Esophagus muscularis mucosa (tissue), 4 donors: ENCODE data around the gene TLX1. TPM values are rescaled to one million over a fixed set of nuclear protein-coding genes. Genes with fewer than 3 reads are reported as not detected.

ENCODE experiments used
- DNase-seq: peaks from one replicate; pipeline ENCODE4 v3.0.0-alpha.2; 2017; ENCODE audit errors: extremely low spot score
- H3K27ac ChIP-seq, 4 donors: fragments of 200-600 bp; sonication (generic); replicated peaks in 1 of 4; 1 replicate in 3 of 4; 2 replicates in 1 of 4; pipeline ENCODE4 v1.5.1; 2016 to 2019; ENCODE audit warnings: mild to moderate bottlenecking in 1 of 4
- H3K27me3 ChIP-seq, 4 donors: fragments of 200-600 bp; sonication (generic); one replicate each; pipeline versions ENCODE4 v1.5.1 to v1.6.0; 2016 to 2019
- H3K36me3 ChIP-seq, 4 donors: fragments of 200-600 bp; sonication (generic); one replicate each; pipeline ENCODE4 v1.5.1; 2016 to 2019
- H3K4me1 ChIP-seq, 4 donors: fragments of 200-600 bp; sonication (generic); one replicate each; pipeline ENCODE4 v1.5.1; 2016 to 2019
- H3K4me3 ChIP-seq, 4 donors: fragments of 200-600 bp; sonication (generic); 1 replicate in 2 of 4; 2 replicates in 2 of 4; pipeline ENCODE4 v1.5.1; 2016 to 2019; ENCODE audit warnings: mild to moderate bottlenecking in 4 of 4, moderate library complexity in 1 of 4
- H3K9me3 ChIP-seq, 4 donors: fragments of 200-600 bp; sonication (generic); 1 replicate in 3 of 4; 2 replicates in 1 of 4; pipeline ENCODE4 v1.5.1; 2016 to 2019
- EP300 ChIP-seq: sonication (generic); formaldehyde crosslinking; IDR thresholded peaks from one replicate; pipeline ENCODE4 v1.6.1; 2017; ENCODE audit warnings: antibody characterized with exemption
- POLR2A ChIP-seq: fragments of 450-650 bp; IDR thresholded peaks from one replicate; pipeline ENCODE4 v1.6.1; 2017; ENCODE audit warnings: antibody characterized with exemption, moderate library complexity, mild to moderate bottlenecking, low read depth
- POLR2AphosphoS5 ChIP-seq, 2 donors: sonication (generic); formaldehyde crosslinking; IDR thresholded peaks; one replicate each; pipeline ENCODE4 v1.6.1; 2017; ENCODE audit warnings: antibody characterized with exemption in 2 of 2
- WGBS: methylation state at CpG from one replicate; pipeline ENCODE4 v1.1.5; 2018; 5-methylcytosine and 5-hydroxymethylcytosine counted together
- intact Hi-C: fragments of 100-400 bp; cut with DNase I; formaldehyde crosslinking; loops from one replicate; pipeline ENCODE4 v1.15.1; 2023
- total RNA-seq, 4 donors: library from RNA; depleted of rRNA; stranded (reverse); fragments of >200 nt; gene quantifications; one replicate each; pipeline versions ENCODE4 v1.1.0 to v1.2.1, GENCODE V29; 2016
- TF ChIP-seq, protein P1 (sequence below), 3 experiments: fragments of 200-600 bp in 2 of 3; fragments of 450-650 bp in 1 of 3; sonication (generic) in 2 of 3; IDR thresholded peaks; one replicate each; pipeline ENCODE4 v1.5.1; 2017 to 2019; ENCODE audit warnings: antibody characterized with exemption in 3 of 3, mild to moderate bottlenecking in 2 of 3, moderate library complexity in 1 of 3

TLX1 gene
- total RNA-seq, 4 donors from 2014 or later: not detected

- intact Hi-C loops: no loop called here
- no peaks in the 10 kb centered on the region for H3K36me3 ChIP-seq
- DNase-seq: no peak
- 52% methylated on average over 1 of the region's 1 CpG for WGBS
- H3K27ac ChIP-seq: no peak overlapping the region
- peaks cover 7 to 100% (median 83%) of the 10 kb centered on the region in 4 donors for H3K27me3 ChIP-seq
- no peaks in the 10 kb centered on the region for H3K9me3 ChIP-seq
- H3K4me3 ChIP-seq: no peak overlapping the region
- peaks cover 13 to 49% (median 34%) of the 10 kb centered on the region in 4 donors for H3K4me1 ChIP-seq
- TF ChIP-seq POLR2AphosphoS5 (IDR thresholded peaks at IDR 0.05): no peak
- TF ChIP-seq POLR2A: no peak
- TF ChIP-seq, protein P1, sequence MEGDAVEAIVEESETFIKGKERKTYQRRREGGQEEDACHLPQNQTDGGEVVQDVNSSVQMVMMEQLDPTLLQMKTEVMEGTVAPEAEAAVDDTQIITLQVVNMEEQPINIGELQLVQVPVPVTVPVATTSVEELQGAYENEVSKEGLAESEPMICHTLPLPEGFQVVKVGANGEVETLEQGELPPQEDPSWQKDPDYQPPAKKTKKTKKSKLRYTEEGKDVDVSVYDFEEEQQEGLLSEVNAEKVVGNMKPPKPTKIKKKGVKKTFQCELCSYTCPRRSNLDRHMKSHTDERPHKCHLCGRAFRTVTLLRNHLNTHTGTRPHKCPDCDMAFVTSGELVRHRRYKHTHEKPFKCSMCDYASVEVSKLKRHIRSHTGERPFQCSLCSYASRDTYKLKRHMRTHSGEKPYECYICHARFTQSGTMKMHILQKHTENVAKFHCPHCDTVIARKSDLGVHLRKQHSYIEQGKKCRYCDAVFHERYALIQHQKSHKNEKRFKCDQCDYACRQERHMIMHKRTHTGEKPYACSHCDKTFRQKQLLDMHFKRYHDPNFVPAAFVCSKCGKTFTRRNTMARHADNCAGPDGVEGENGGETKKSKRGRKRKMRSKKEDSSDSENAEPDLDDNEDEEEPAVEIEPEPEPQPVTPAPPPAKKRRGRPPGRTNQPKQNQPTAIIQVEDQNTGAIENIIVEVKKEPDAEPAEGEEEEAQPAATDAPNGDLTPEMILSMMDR (IDR thresholded peaks at IDR 0.05): no peak
- TF ChIP-seq EP300: no peak
Measured at GRCh38 chr10:101143345-101143630, 12.2 kb downstream of the TLX1 start.

DNA sequence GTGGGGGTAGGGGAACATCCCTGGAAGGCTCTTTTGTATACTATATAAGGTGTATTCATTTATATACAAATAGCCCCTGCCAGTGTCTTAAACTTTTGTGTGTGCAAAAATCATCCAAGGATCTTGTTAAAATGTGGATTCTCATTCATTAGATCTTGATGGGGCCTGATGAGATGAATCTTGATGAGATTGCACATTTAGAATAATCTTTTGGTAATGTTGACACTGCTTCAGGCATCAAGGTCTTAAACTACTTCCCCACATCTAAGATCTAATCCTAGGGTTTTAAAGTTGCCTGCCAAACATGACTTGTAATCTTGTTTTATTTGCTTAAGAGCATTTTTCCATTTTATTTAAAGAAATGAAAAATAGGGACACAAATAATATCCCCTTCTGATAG, 13.0 kb downstream of the TLX1 start:
- H3K36me3 ChIP-seq: no peaks in the 10 kb centered on the region
- H3K9me3 ChIP-seq: peaks cover 0 to 2% (median 1%) of the 10 kb centered on the region in 4 donors
- peaks cover 7 to 100% (median 82%) of the 10 kb centered on the region in 4 donors for H3K27me3 ChIP-seq
- no peak overlapping the region for H3K4me3 ChIP-seq
- TF ChIP-seq POLR2A: no peak
- TF ChIP-seq EP300: no peak
- no peak for TF ChIP-seq POLR2AphosphoS5 (IDR thresholded peaks at IDR 0.05)
- TF ChIP-seq, protein P1 (IDR thresholded peaks at IDR 0.05): no peak
- H3K4me1 ChIP-seq: peaks cover 13 to 48% (median 34%) of the 10 kb centered on the region in 4 donors
- no peak for DNase-seq
- intact Hi-C loops: no loop called here
- H3K27ac ChIP-seq: no peak overlapping the region

DNA sequence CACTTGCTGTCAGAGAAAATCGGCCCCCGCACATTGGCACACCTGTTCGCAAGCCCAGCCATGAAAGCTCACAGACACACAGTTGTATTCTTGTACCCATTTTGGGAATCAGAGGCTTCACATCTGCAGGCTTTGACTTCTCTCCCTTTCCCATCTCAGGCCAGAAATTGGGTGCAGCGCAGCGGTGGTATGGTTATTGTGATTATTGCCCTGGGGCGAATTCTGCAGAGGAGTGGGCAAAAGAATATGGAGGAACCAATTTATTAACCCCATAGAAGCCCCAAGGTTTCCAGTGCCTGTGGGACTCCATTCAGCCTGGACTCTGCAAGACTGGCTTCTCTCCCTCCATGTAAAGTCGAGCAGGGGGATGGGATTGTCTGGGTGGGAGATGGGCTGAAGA, 14.0 kb downstream of the TLX1 start:
- peaks cover 11 to 37% (median 26%) of the 10 kb centered on the region in 4 donors for H3K4me1 ChIP-seq
- TF ChIP-seq, protein P1 (IDR thresholded peaks at IDR 0.05): no peak
- TF ChIP-seq EP300 (no peak), POLR2A (no peak), POLR2AphosphoS5 (IDR thresholded peaks at IDR 0.05) (no peak)
- intact Hi-C loops: no loop called here
- no peaks in the 10 kb centered on the region for H3K36me3 ChIP-seq
- peaks cover 0 to 11% (median 8%) of the 10 kb centered on the region in 4 donors for H3K9me3 ChIP-seq
- no peak overlapping the region for H3K4me3 ChIP-seq
- WGBS: 50% methylated on average over 7 of the region's 7 CpGs
- peaks cover 7 to 100% (median 74%) of the 10 kb centered on the region in 4 donors for H3K27me3 ChIP-seq
- DNase-seq: no peak
- no peak overlapping the region for H3K27ac ChIP-seq

GRCh38 chr10:101145750-101146391, 14.8 kb downstream of the TLX1 start:
- Histone ChIP-seq H3K4me3 (no peak overlapping the region), H3K27ac (no peak overlapping the region), H3K27me3 (peaks cover 7 to 100% (median 67%) of the 10 kb centered on the region in 4 donors), H3K36me3 (no peaks in the 10 kb centered on the region), H3K4me1 (peaks cover 7 to 30% (median 21%) of the 10 kb centered on the region in 4 donors), H3K9me3 (peaks cover 0 to 11% (median 8%) of the 10 kb centered on the region in 4 donors)
- intact Hi-C loops: no loop called here
- no peak for TF ChIP-seq POLR2A
- TF ChIP-seq EP300: no peak
- no peak for TF ChIP-seq POLR2AphosphoS5 (IDR thresholded peaks at IDR 0.05)
- TF ChIP-seq, protein P1 (IDR thresholded peaks at IDR 0.05): no peak
- no peak for DNase-seq
- 11% methylated on average over 31 of the region's 40 CpGs for WGBS
